GM18511 (cell line): ENCODE results near the gene CHST15.
"Not testable (repeated sequence)": the region's sequence is repeated elsewhere in the genome, so short reads cannot be mapped to it uniquely, and the experiment has no call there.

Source experiments
- ATAC-seq: cut with Tn5 transposase; IDR thresholded peaks from one replicate; pipeline ENCODE4 v1.9.1; 2021; ENCODE audit warnings: mild to moderate bottlenecking, moderate library complexity; ENCODE audit not compliant: unreplicated experiment

CHST15 gene

GRCh38 chr10:124124769-124125161 is 31.4 kb upstream of the CHST15 start:
- no peak for ATAC-seq

- ATAC-seq, result no peak
Observed at GRCh38 chr10:124124123-124124768, 30.8 kb upstream of the CHST15 start.

GRCh38 chr10:124123156-124123555 is 29.8 kb upstream of the CHST15 start:
- ATAC-seq, result no peak

GRCh38 chr10:124122211-124122610 is 28.8 kb upstream of the CHST15 start:
- no peak for ATAC-seq

- no peak for ATAC-seq
Observed at GRCh38 chr10:124120410-124121061, 27.1 kb upstream of the CHST15 start.

- no peak for ATAC-seq
Observed at GRCh38 chr10:124119946-124120345, 26.5 kb upstream of the CHST15 start.

- ATAC-seq, result no peak
Observed at GRCh38 chr10:124119216-124119615, 25.8 kb upstream of the CHST15 start.

- ATAC-seq, result no peak
Observed at GRCh38 chr10:124117833-124118232, 24.4 kb upstream of the CHST15 start.

- no peak for ATAC-seq
Observed at GRCh38 chr10:124117511-124117785, 24.1 kb upstream of the CHST15 start.

- ATAC-seq, result no peak
Observed at GRCh38 chr10:124116771-124117510, 23.5 kb upstream of the CHST15 start.

GRCh38 chr10:124114696-124115095 is 21.3 kb upstream of the CHST15 start:
- no peak for ATAC-seq

- ATAC-seq, result no peak
Observed at GRCh38 chr10:124112891-124113580, 19.6 kb upstream of the CHST15 start.

- no peak for ATAC-seq
Observed at GRCh38 chr10:124110882-124111281, 17.5 kb upstream of the CHST15 start.

- ATAC-seq, result no peak
Observed at GRCh38 chr10:124109261-124109660, 15.9 kb upstream of the CHST15 start.

GRCh38 chr10:124107072-124107471 is 13.7 kb upstream of the CHST15 start:
- ATAC-seq, result no peak

GRCh38 chr10:124106241-124106879 is 13.0 kb upstream of the CHST15 start:
- no peak for ATAC-seq

- no peak for ATAC-seq
Observed at GRCh38 chr10:124105594-124105993, 12.2 kb upstream of the CHST15 start.

- ATAC-seq, result no peak
Observed at GRCh38 chr10:124105045-124105444, 11.6 kb upstream of the CHST15 start.

- ATAC-seq, result no peak
Observed at GRCh38 chr10:124104011-124104627, 10.7 kb upstream of the CHST15 start.

GRCh38 chr10:124101351-124101750 is 8.0 kb upstream of the CHST15 start:
- ATAC-seq, result no peak

GRCh38 chr10:124100651-124101050 is 7.3 kb upstream of the CHST15 start:
- not testable (repeated sequence) for ATAC-seq
